GM21723 (cell line): ENCODE measurements around the gene DSTYK.

Source experiments
- ATAC-seq: cut with Tn5 transposase; IDR thresholded peaks from one replicate; pipeline ENCODE4 v1.9.1; 2021; ENCODE audit warnings: mild to moderate bottlenecking, moderate library complexity; ENCODE audit not compliant: unreplicated experiment

The DSTYK gene

GRCh38 chr1:205133287-205133686, 78.2 kb downstream of the DSTYK start:
- no peak for ATAC-seq

- ATAC-seq: no peak
These were observed 82.0 kb downstream of the DSTYK start for GRCh38 chr1:205129447-205130029.

- no peak for ATAC-seq
These were observed 83.5 kb downstream of the DSTYK start for GRCh38 chr1:205128050-205128449.

- no peak for ATAC-seq
These were observed 83.9 kb downstream of the DSTYK start for GRCh38 chr1:205127646-205128045.

- ATAC-seq: no peak
These were observed 86.8 kb downstream of the DSTYK start for GRCh38 chr1:205124726-205125125.

GRCh38 chr1:205122489-205122882, 89.0 kb downstream of the DSTYK start:
- ATAC-seq: peak; percentile 13

- ATAC-seq: peak; percentile 94
These were observed 89.6 kb downstream of the DSTYK start, which contains the start of gene RBBP5 for GRCh38 chr1:205121660-205122488. TSS of gene RBBP5 (minus strand) at chr1:205121978. CDS start at chr1:205121873, 105 bp downstream.

- ATAC-seq: no peak
These were observed 92.8 kb downstream of the DSTYK start for GRCh38 chr1:205118752-205119151.

GRCh38 chr1:205111354-205111753, 100.1 kb downstream of the DSTYK start:
- no peak for ATAC-seq

GRCh38 chr1:205109711-205110110, 101.8 kb downstream of the DSTYK start:
- ATAC-seq: no peak

GRCh38 chr1:205109269-205109668, 102.2 kb downstream of the DSTYK start:
- no peak for ATAC-seq

GRCh38 chr1:205108464-205108863, 103.0 kb downstream of the DSTYK start:
- no peak for ATAC-seq

GRCh38 chr1:205107327-205107726, 104.2 kb downstream of the DSTYK start:
- no peak for ATAC-seq

GRCh38 chr1:205102404-205102803, 109.1 kb downstream of the DSTYK start:
- ATAC-seq: no peak

GRCh38 chr1:205098242-205098641, 113.3 kb downstream of the DSTYK start:
- ATAC-seq: no peak

GRCh38 chr1:205095422-205095821, 116.1 kb downstream of the DSTYK start:
- no peak for ATAC-seq
